Body of pancreas (tissue), 4 donors: Measurements from ENCODE around the gene SLC25A15. TPM values are rescaled to one million over a fixed set of nuclear protein-coding genes. Genes with fewer than 3 reads are reported as not detected.

Source experiments
- microRNA counts, 2 donors: library from miRNA; unstranded; fragments of <30 nt; microRNA quantifications; one replicate each; lab custom pipeline; 2017
- microRNA-seq, 2 donors: library from miRNA; unstranded; fragments of <30 nt; microRNA quantifications; one replicate each; pipeline ENCODE4, GENCODE V29; 2016; ENCODE audit warnings: borderline number of aligned reads in 2 of 2, borderline replicate concordance in 2 of 2
- small RNA-seq: library from RNA; depleted of rRNA; stranded (forward); fragments of <200 nt; gene quantifications from one replicate; pipeline ENCODE3, GENCODE V24; 2016
- total RNA-seq, 2 donors: library from RNA; depleted of rRNA; stranded (reverse); fragments of >200 nt; gene quantifications; one replicate each; pipeline ENCODE4 v1.1.0, GENCODE V29; 2016

The SLC25A15 gene
- total RNA-seq, 2 donors from 2014 or later, result 4.6 to 27.8 TPM

MicroRNAs within 50 kb of the gene (microRNA counts, 767-probe panel; counts per million panel counts)
- 0 to 736 counts per million in 2 donors for microRNA hsa-miR-621 (lab: Ali Mortazavi, UCI)

Small RNAs within 50 kb of the gene (microRNA-seq; reads per million reads assigned to microRNA genes)
- gene MIR621, result 0 reads per million in 2 donors

Small RNAs within 50 kb of the gene (small RNA-seq; reads per million reads assigned to genes)
- gene MIR621, result not detected

Other genes with a start within 250 kb of the SLC25A15 start
- gene FOXO1, start 123.0 kb upstream of the SLC25A15 start, total RNA-seq, result 10 to 100 TPM; 24.1 to 51.1 TPM
- 10 to 100 TPM; 10.9 to 11.9 TPM for gene MRPS31, start 18.4 kb upstream of the SLC25A15 start, total RNA-seq
- 10 to 100 TPM; 40.5 to 61.7 TPM for gene ELF1, start 229.7 kb downstream of the SLC25A15 start, total RNA-seq